Smooth muscle cell of the brain vasculature (primary cell): ENCODE measurements around the gene CSRP2.
A peak's percentile ranks its signal among the peaks of the same experiment; 100 is the strongest.

Experiments
- DNase-seq: peaks from one replicate; pipeline ENCODE4 v3.0.0-alpha.2; 2012; ENCODE audit warnings: low read depth, low spot score

The CSRP2 gene

DNA sequence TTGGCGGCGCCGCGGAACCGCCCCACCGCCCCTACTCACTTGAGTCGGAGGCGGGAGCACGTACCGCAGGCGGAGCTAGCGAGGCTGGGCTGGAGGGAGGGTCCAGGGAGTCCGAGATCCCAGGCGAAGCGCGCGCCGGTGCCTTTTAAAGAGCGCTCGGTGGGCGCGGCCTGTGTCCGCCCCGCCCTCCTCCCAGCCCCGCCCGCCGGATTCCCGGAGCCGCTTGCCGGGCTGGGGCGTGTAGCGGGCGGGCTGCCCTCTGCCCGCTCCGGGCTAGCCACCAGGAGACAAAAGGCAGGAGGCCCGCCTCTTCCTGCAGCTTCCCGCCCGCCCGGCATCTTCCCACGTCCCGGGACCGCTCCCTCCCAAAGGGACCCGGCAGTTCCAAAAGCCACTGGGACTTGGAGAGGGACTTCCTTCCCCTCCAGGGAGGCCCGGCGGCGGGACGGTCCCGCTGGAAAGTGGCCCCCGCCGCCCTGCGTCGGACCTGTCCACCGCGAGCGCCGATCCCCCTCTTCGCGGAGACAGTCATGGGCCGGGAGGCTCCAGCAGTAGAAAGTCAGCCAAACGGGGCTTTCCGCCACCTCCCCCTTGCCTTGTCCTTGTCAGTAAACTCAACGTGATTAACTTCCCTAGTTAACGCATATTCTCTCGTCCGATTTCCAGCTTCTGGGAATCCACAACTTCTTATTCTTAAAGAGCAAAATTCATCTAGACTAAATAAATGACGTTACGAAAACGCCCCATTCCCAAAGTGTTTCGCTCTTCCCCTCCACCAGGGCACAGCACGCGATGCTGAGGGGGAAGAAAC is at the start of gene CSRP2:
Gene CSRP2 (minus strand): TSS at position 121 of the 811 bp plus-strand sequence. CDS start 12,759 bp downstream, outside the sequence.
- peak; percentile 52 for DNase-seq

DNA sequence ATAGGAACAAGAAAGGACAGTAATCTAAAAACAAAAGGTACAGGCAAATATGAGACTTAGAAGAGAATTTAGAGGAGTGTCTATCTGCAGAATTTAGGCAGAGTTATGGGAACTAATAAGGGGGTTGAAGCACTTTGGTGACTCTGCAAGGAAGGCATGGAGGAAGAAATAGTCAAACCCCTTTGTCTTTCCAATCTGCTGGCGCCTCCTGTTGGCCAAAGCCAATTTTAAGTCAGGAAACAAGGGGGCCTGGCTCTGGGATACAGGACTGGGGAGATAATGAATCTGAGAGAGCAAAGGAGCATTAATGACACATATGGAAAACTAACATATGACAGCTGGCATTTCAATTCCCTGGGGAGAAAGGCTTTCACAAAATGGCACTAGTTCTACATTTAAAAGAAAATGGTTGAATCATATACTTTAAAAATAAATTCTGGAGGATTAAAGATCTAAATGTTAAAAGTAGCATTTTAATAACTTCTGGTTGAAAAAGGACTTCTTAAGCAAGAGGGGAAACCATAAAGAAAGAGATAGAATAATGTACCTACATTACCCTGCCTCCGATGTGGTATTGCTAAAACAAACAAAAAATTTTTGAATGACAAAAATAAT is 48.5 kb upstream of the CSRP2 start:
- DNase-seq = peak; percentile 7

DNA sequence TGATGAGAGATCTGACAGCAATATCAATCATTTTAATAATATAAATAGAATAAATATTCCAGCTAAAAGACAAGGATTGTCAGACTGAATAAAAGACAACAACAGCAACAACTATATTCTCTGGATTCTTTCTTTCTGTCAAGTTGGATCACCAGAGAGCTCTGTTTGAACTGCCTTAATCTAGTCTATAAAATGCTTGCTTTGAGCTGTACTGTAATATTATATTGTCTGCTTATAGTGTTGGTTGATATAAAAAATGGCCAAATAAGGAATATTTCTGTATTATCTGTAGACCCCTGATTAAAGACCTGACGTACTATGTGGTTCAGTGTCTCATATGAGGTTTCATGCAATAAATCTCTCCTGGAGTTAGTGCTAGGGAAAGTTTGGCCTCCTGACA is 46.3 kb upstream of the CSRP2 start:
- no peak for DNase-seq

DNA sequence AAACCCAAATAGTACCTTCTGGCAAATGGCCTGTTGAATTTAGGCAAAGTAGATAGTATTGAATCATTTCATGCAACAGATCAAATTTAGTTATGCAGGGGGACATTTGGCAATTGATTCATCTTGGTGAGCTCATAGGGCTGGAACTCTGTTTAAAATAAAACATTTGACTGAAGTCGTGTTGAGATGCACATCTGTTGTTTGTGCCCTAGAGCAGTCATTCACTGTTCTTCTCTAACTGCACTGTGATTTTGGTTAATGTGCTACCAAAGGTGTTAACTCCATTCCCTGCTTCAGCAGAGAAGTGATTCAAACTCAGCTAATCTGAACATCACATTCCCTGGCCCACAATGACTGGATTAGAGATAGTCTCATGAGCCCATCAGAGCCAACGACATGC is 44.0 kb upstream of the CSRP2 start:
- DNase-seq = no peak

DNA sequence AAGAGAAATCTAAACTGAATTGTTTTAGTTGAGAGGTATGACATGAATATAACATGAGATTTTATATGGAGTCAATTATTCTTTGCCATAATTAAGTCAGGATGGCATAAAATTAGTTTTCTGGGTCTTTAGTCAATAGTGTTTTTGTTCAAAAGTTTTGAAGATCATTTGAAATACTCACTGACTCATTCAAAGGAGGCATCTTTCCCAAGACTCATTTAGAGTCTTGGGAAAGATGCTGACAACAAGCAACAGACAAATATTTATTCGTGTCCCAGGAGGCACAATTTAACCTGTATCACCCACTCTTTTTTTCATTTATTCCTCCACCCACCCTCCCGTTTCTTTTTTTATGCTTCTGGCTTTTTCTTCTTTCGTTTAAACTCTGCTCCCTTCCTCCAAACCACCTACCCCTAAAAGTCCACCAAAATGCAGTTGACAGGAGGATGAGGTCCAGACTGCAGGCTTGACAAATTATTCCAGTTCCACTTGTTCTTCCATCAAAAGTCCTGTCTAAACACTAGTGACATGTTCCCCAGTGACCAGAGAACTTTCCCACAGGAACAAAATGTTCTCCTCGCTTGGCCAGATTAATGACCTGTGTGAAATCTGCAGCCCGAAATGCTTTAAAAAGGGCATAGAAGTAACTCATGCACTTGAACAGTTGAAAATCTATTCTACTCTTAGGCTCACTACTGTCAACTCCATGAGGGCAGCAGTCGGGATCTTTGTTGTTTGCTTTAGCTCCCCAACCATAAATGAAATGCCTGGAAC is 43.3 kb upstream of the CSRP2 start:
- DNase-seq = no peak

DNA sequence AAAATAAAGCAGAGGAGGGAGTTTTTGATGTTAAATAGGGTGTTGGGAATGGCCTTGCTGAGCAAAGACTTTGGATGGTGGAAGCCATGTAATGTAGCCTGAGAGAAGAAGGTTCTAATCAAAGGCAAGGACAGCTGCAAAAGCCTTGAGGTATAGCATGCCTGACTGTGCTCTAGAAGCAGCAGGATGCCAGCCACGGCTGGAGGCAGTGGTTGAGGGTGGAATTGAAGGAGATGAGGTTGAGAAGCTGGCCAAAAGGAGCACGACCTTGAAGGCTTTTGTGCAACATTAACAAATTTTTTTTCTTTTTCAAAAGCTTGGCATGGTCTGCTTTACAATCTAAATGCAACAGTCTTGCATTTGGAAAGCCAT is 42.3 kb upstream of the CSRP2 start:
- no peak for DNase-seq

DNA sequence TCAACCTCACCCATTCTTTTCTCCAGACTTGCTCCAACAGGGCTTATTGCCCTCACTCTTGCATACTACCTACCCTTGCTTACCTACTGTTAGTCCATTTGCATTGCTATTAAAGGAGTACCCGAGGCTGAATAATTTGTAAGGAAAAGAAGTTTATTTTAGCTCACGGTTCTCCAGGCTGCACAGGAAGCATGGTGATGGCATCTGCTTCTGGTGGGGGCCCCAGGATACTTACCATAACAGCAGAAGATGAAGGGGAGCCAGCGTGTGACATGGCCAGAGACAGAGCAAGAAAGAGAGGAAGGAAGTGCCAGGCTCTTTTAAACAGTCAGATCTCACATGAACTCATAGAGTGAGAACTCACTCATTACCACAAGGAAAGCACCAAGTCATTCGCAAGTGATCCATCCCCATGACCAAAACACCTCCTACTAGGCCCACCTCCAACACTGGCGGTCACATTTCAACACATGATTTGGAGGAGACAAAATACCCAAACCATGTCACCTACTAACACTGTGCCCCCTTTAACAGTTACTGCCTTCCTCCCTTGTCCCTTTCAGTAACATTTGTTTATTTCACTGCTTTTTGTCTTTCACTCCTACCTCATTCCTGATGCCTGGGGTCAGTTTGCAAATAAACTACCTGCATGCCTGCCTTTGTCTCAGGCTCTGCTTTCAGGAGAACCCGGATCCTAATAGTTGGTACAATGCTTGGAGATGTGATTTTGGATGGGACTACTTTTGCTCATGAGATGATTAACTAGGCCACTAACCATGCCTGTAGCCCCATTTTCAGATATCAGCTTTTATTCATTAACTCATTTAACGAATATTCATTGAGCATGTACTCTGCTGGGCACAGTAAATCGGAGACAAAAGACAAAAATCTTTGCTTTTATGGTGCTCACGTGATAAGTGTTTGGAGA is 41.6 kb upstream of the CSRP2 start:
- no peak for DNase-seq

DNA sequence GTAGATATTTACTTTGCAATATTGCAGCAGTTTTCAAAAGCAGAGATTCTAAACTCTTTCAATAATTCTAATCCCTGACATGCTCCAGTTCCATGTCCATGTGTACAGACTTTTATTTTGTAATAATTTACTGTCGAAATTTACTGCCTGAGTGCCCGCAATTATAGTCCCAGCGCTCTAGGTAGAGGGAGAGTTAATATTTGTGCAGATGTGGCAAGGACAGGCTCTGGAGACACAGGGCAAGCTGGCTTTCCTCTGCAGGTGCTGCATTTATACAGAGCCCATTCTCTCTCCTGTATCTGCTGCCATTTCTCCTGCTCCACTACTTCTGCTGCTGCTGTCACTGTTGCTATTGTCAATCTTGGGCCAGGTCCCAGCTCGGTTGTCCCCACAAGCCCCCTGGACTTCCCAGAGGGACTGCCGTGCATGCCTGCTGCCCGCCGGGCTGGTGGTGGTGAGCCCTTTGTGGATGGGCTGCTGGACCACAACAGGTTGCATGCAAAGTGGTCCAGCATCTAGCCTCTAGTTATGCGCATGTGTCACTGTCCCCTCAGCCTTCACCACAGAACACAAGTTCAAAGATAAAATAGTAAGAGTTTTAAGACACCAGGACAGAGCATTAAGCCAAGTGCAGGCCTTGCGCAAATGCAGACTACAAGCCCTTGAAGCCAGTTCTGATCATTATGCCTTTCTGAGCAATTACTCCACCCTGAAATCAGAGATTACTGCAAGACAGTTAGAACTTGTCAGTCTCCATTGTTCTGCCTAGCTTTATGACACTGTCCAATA is 40.8 kb upstream of the CSRP2 start:
- no peak for DNase-seq

DNA sequence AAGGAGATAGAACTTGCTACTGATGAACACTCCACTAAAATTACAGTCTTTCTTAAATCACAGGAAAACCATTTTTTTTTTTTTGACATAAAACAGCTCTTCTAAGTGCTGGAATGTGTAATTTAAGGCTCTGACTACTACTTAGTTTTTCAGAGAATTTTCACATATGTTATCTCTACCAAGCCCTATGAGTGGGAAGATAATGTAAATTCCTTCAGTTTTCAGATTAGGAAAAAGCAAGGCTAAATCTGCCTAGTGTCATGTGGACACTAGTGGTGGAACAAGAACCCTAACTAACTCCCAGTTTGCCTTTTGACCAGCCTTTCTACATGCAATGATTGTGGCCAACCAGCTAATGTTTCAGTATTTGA is 37.3 kb upstream of the CSRP2 start:
- no peak for DNase-seq

DNA sequence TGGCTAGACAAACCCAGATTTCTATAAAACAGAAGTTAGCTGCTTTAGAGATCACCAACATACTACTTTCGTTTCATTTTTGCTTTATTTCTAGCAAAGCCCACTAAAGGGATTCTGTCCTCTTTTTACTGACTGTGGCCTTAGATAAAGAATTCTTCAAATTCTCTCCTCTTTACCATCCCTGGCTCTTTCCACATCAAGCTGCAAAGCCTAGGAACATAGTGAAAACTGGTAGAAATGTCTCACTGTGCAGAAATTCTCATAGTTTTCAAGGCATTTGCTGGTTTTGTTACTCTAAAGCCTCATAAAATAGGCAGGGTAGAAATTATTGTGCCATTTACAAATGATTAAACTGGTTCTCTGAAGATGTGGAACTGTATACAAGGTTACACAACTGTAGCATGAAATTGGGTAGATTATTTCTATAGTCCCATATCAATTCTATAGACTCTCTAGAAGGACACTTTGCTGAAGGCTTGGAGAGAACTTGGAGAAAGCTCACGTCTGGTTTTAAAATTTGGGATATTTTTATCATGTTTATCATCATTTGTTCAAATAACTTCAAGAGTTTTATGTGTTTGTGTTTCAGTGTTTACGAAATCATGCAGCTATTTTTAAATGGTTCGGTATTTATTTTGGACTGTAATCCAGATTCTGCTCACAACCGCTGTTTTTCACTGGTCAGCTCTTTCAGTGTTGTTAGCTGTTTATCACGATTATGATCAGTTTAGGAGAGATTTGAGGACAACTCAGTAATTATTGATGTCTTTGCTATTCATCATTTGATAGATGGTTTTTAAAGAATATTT is 36.7 kb upstream of the CSRP2 start:
- no peak for DNase-seq

DNA sequence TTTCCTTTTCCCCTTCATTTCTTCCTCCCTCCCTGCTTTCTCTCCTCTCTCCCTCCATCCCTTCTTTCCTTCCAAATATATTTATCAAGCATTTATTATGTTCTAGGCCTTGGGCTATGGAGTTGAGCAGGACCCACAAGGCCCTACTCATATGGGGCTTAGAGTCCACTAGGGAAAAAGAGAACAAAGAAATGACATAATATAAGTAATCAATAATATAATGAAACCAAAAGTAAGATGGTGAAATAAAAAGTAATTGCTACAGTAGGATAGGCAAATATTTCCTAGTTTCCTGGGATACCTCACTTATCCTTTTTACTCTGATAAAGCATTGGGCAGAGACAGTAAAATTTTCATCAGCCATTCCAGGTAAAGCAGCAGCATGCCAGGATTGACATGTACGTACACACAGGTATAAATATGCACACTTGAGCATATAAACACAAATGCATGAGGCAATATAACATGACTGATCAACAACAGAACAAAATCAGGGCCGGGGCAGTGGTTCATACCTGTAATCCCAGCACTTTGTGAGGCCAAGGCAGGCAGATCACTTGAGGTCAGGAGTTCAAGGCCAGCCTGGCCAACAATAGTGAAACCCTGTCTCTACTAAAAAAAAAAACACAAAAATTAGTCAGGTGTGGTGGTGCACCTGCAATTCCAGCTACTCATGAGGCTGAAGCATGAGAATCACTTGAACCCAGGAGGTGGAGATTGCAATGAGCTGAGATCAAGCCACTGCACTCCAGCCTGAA is 35.5 kb upstream of the CSRP2 start:
- DNase-seq = no peak

DNA sequence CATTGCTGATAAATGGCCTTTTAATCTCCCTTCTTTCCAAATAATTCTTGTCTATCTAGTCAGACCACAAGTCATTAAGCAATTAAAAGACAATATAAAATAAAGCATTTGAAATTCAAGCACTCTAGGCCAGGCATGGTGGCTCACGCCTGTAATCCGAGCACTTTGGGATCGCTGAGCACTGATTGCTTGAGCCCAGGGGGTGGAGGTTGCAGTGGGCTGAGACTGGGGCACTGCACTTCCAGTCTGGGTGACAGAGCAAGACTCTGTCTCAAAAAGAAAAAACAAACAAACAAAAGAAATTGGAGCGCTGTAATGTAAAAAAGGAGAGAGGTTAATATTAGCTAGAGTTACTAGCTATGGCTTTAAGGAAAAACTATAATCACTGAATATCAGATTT is 30.5 kb upstream of the CSRP2 start:
- no peak for DNase-seq

DNA sequence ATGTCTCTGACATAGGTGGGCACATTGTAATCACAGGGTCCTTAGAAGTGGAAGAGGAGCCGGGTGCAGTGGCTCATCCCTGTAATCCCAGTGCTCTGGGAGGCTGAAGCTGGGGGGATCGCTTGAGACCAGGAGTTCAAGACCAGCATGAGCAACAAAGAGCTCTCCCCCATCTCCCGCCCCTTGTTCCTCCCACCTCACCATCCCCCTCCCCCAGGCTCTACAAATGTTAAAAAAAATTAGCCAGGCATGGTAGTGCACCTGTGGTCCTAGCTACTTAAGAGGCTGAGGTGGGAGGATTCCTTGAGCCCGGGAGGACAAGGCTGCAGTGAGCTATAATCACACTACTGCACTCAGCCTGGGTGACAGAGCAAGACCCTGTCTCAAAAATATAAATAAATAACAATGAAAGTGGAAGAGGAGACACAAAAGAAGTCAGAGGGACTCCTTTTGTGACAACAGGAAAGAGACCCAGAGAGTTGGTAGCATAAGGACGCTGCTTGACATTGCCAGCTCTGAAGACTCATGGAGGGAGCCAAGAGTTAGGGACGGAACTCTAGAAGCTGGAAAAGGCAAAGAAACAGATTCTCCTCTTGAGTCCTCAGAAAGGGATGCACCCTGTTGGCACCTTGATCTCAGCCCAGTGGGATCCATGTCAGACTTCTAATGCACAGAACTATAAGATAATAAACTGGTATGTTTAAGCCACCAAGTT is 29.6 kb upstream of the CSRP2 start:
- no peak for DNase-seq

DNA sequence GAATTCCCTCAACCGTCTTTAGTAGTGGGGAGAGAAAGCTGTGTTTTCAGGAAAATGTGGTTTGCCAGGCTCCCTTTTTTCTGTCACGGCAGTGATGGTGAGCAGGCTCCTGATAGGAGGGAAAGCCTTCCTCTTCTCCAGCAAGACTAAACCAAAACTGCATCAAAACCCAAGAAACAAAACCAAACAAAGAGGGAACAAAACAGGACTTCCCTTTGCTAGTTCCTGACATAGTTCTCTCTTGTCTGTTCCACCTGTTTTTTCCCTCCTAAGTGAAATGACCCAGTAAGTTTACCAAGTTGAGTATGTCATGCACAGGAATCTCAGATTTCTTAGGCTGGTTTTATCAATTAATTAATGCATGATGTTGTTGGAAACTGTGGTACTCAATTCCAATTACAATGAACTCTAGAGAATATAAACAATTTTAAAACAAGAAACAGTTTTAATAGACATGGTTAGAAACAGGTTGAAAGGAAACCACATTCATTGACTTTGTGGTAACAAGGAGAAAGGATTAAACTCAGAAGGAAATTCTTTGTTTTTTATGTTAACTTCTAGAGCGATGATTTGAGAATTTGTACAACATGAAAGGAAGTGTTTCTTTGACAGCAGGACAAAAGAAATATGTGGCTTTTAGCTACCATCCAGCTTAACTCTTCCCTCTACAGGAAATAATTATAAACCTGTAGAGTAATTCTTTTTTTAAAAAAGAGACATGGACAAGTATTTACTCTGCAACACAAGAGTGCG is 23.0 kb upstream of the CSRP2 start:
- no peak for DNase-seq

DNA sequence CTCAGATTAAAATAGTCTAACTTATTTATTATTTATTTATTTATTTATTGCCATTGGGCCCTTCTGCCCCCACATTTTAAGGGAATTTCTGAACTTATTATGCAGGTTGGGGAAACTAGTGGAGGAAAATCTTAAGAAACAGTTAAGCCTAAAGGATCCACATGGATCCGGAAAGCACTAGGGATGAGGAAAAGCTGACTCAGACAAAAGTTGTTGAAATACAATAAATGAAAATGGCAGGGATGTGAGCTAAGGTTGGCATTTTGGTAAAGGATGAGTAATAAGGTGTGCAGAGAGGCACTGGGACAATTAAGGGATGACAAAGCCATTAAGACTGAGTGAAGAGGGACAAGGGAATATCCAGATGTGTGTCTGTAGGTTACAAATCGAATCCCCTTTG is 20.7 kb upstream of the CSRP2 start:
- DNase-seq = no peak

DNA sequence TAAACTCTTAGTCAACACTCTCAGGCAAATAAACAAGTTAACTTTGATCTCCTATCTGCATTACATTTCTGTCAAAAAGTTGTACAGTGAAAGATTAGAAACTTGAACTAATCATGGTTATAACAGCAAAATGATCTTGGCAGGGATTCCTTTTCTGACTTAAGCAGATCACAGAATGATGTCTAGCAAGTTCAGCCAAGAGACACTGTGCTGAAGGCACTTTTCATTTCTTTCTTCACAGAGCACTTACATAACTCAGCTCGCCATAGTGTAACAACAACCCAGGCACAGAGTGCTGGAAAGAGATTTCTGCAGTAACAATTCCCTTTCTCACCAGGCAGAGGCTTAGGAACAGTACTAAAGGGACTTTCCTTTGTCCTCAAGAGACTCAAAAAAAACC is 19.6 kb upstream of the CSRP2 start:
- DNase-seq = no peak

DNA sequence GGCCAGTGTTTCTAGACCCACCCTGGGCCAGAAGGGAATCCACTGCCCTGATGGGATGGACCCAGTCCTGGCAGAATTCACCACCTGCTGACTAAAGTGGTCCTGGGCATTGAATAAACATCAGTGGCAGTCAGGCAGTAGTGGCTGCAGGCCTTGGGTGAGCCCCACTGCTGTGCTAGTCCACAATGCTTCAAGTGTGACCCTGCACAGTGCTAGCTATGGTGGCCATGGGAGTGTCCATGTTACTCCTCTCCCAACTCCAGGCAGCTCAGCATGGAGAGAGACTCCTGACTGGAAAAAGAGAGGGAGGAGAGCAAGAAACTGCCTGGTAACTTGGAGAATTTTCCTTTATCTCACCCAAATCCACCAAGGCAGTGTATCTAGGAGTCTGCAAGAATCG is 17.5 kb upstream of the CSRP2 start:
- DNase-seq = no peak

DNA sequence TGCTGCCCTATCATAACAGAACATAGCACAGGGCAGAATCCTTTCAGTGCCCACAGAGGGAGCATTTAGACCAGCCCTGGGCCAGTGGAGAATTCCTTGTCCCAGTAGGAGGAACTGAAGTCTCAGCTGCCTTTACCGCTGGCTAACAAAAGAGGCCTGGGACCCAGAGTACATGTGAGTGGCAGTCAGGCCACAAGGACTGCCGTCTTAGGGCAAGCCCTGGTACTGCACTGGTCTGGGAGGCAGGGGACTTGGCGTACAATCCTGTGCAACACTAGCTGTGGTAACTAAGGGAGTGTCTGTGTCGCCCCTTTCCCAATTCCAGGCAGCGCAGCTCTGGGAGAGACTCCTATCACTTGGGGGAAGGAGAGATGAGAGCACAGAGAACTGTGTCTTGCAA is 17.0 kb upstream of the CSRP2 start:
- DNase-seq = no peak
